HG03039 (cell line): ENCODE measurements around the gene CACNA1F.

Source experiments
- ATAC-seq: cut with Tn5 transposase; IDR thresholded peaks from one replicate; pipeline ENCODE4 v1.9.1; 2021; ENCODE audit warnings: mild to moderate bottlenecking, moderate library complexity; ENCODE audit not compliant: unreplicated experiment

Gene CACNA1F

DNA sequence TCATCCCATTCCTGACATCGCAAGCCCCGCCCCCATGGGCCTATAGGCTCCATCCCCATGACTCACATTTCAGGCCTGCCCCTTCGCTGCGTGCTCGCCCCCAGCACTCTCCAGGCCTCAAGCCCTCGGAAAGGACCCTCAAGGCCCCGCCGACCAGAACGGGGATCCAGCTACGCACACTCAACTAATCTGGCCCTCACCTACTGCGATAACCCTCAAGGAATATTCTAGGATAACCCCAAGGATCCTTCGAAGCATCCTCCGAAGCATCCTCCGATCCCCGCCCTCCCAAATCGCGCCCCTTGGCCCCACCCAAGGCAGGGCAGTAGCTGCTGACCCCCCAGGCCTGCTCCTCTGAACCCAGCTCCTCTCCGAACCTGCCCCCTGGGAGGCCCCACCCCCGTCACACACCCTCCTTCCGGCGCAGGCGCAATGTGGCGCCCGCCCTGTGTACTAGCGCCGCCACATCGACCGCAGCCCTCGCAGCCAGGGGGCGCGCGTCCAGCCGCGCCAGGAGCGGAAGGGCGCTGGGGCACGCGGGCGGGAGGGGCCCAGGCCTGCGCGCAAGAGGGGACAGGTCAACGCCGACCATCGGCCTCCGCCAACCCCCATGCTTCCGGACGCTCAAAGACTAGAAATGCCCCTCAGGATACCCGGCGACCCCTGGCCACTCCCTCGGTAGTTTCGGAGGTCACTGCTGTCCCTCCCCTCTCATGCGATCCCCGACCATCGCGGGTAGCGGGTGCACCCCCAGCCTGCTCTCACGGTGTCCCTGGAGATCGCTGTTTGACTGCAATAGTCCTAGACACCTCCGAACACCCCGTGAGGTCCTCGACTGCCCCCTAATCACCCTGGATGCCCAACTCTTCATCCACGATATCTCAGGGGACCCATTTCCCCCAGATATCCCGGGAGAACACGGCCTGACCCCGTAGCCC, 77.0 kb downstream of the CACNA1F start:
- ATAC-seq: peak; percentile 89

DNA sequence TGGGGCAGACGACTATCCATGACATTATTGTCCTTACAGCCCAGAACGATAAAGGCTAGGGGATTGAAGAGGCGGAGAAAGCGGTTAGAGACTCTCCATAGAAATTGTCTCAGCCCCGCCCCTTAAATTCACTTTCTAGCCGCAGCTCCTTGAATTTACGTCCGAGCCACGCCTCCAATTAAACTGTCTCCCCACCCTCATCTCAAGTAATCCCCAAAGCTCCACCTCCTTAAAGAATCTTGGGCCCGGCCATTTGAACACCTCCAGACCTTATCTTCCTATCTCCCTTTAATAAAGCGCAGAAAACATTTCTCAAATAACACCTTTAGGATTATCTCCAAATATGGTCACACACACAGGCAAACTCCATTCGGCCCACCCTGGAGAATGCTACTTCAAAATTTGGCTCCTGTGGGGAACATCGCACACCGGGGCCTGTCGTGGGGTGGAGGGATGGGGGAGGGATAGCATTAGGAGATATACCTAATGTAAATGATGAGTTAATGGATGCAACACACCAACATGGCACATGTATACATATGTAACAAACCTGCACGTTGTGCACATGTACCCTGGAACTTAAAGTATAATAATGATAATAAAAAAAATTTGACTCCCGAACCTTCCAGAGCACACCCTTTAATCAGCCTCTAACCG, 77.8 kb downstream of the CACNA1F start:
- ATAC-seq: no peak
